Osteoblast (primary cell): ENCODE measurements around the gene C1orf167. TPM values are rescaled to one million over a fixed set of nuclear protein-coding genes. Genes with fewer than 3 reads are reported as not detected.

Experiments used
- DNase-seq: peaks from one replicate; pipeline ENCODE4 v3.0.0; 2011; ENCODE audit warnings: low spot score, mixed read lengths; ENCODE audit not compliant: insufficient read length; ENCODE audit errors: missing footprints
- H2AFZ ChIP-seq: 2 replicates; pipeline ENCODE4 v1.6.0; 2011; ENCODE audit warnings: mild to moderate bottlenecking, low read length
- H3K27ac ChIP-seq: 2 replicates; pipeline ENCODE4 v1.5.1; 2011; ENCODE audit warnings: mild to moderate bottlenecking, low read depth, low read length, moderate library complexity
- H3K27me3 ChIP-seq: 2 replicates; pipeline ENCODE4 v1.6.0; 2012; ENCODE audit warnings: mild to moderate bottlenecking, control low read depth, inconsistent platforms, low read length, moderate library complexity; ENCODE audit not compliant: insufficient read depth
- H3K36me3 ChIP-seq: 2 replicates; pipeline ENCODE4 v1.5.1; 2011; ENCODE audit warnings: mild to moderate bottlenecking, low read length, control low read depth, moderate library complexity; ENCODE audit not compliant: insufficient read depth
- H3K4me1 ChIP-seq: 2 replicates; pipeline ENCODE4 v1.5.1; 2011; ENCODE audit warnings: mild to moderate bottlenecking, low read length, control low read depth, moderate library complexity; ENCODE audit not compliant: insufficient read depth
- H3K4me2 ChIP-seq: 2 replicates; pipeline ENCODE4 v1.6.0; 2011; ENCODE audit warnings: mild to moderate bottlenecking, low read length; ENCODE audit not compliant: insufficient read depth
- H3K4me3 ChIP-seq: fragments of 200-600 bp; sonication (generic); 3 replicates; pipeline ENCODE4 v1.5.1; 2012; ENCODE audit warnings: mild to moderate bottlenecking, low read length, inconsistent platforms; ENCODE audit not compliant: insufficient read depth
- H3K79me2 ChIP-seq: 2 replicates; pipeline ENCODE4 v1.6.0; 2012; ENCODE audit warnings: mild to moderate bottlenecking, low read length, control low read depth, inconsistent platforms; ENCODE audit not compliant: insufficient read depth
- H3K9me3 ChIP-seq: 2 replicates; pipeline ENCODE4 v1.5.1; 2011; ENCODE audit warnings: low read depth, low read length, control low read depth
- H4K20me1 ChIP-seq: 2 replicates; pipeline ENCODE4 v1.6.0; 2012; ENCODE audit warnings: mild to moderate bottlenecking, low read length, control low read depth; ENCODE audit not compliant: insufficient read depth
- total RNA-seq: library from RNA; depleted of rRNA; stranded (reverse); fragments of >200 nt; gene quantifications from 2 replicates; pipeline ENCODE4 v1.2.3, GENCODE V29; 2012
- TF ChIP-seq, protein P1 (sequence below): IDR thresholded peaks from 2 replicates; pipeline ENCODE4 v1.5.1; 2011; ENCODE audit warnings: mild to moderate bottlenecking, low read depth, low read length, moderate library complexity; ENCODE audit errors: extremely low read depth

Gene C1orf167
- total RNA-seq, 1 donor: not detected

DNA sequence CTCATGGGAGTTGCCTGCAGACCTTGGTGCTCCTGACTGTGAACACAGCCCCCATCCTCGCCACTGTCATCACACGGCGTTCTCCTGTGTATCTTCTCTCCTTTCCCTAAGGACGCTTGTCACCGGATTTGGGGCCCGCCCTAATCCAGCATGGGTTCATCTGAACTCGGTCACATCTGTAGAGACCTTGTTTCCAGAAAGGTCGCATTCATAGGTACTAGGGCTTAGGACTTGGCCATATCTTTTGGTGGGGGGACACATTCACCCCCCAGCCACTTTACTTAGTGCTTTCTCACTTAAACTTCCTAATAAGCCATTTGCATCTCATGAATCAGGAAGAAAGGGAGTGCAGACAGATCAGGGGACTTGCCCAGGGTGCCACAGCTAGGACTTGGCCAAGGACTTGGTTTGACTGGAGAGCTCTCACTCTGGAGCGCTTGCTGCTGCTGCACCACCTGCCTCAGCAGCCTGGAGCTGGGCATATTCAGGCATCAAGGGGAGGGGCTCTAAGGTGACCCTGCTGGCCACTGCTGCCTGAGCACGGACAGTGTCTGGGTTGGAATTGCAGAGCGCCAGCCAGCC lies 75.9 kb downstream of the C1orf167 start:
- Histone ChIP-seq H3K27ac (no peak overlapping the region), H3K27me3 (no peaks in the 10 kb centered on the region), H3K79me2 (no peaks in the 10 kb centered on the region), H3K36me3 (peaks cover 94% of the 10 kb centered on the region), H3K4me2 (no peak overlapping the region), H4K20me1 (peaks cover 8% of the 10 kb centered on the region), H3K9me3 (no peaks in the 10 kb centered on the region), H3K4me3 (no peak overlapping the region), H2AFZ (no peak overlapping the region), H3K4me1 (no peaks in the 10 kb centered on the region)
- TF ChIP-seq, protein P1, sequence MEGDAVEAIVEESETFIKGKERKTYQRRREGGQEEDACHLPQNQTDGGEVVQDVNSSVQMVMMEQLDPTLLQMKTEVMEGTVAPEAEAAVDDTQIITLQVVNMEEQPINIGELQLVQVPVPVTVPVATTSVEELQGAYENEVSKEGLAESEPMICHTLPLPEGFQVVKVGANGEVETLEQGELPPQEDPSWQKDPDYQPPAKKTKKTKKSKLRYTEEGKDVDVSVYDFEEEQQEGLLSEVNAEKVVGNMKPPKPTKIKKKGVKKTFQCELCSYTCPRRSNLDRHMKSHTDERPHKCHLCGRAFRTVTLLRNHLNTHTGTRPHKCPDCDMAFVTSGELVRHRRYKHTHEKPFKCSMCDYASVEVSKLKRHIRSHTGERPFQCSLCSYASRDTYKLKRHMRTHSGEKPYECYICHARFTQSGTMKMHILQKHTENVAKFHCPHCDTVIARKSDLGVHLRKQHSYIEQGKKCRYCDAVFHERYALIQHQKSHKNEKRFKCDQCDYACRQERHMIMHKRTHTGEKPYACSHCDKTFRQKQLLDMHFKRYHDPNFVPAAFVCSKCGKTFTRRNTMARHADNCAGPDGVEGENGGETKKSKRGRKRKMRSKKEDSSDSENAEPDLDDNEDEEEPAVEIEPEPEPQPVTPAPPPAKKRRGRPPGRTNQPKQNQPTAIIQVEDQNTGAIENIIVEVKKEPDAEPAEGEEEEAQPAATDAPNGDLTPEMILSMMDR: no peak
- peak; percentile 77 for DNase-seq

DNA sequence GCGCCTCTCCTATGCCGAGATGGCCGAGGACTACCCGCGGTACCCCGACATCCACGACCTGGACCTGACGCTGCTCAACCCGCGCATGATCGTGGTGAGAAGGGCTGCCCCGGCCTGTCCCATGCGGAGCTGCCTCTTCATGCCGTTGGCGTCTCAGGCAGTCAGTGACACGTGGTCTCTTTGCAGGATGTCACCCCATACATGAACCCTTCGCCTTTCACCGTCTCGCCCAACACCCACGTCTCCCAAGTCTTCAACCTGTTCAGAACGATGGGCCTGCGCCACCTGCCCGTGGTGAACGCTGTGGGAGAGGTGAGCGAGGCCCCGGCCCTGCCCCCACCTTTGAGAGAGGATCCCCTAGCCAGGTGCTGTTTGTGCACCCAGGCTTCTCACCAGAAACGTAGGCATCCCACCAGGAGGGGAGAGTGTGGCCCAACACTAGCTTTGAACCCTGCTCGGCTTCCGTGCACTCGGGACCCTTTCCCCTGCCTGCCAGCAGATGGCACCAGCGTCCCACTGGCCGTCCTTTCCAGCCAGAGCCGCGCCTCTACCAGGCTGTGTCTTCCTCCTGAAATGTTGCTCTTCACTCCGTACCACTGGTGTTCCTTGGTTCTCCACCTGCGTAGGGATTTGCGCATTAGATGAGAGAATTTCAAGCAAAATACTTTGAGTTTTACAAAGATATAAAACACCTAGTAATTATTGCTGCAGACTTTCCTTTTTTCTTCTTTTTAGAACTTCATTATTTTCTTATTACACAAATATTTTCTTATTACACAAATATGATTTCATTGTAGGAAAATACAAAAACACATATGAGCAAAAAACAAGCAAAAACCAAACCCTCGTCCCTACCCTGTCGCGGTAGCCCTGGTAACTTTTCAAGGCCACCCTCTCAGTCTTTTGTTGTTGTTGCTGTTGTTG lies 76.6 kb downstream of the C1orf167 start:
- no peak overlapping the region for H3K4me3 ChIP-seq
- no peaks in the 10 kb centered on the region for H3K79me2 ChIP-seq
- H3K27ac ChIP-seq: no peak overlapping the region
- H4K20me1 ChIP-seq: peaks cover 8% of the 10 kb centered on the region
- TF ChIP-seq, protein P1: peak; percentile 96
- no peaks in the 10 kb centered on the region for H3K4me1 ChIP-seq
- H3K27me3 ChIP-seq: no peaks in the 10 kb centered on the region
- no peak overlapping the region for H3K4me2 ChIP-seq
- H2AFZ ChIP-seq: no peak overlapping the region
- H3K9me3 ChIP-seq: no peaks in the 10 kb centered on the region
- H3K36me3 ChIP-seq: peaks cover 87% of the 10 kb centered on the region
- DNase-seq: peak; percentile 98

Other genes with a start within 250 kb of the C1orf167 start
- gene FBXO2, start 107.8 kb upstream of the C1orf167 start, total RNA-seq: 0.29 and 0.36 TPM in 2 replicates
- gene FBXO44, start 107.3 kb upstream of the C1orf167 start, total RNA-seq: 14.4 and 16.3 TPM in 2 replicates
- gene FBXO6, start 98.0 kb upstream of the C1orf167 start, total RNA-seq: 8.7 and 8.8 TPM in 2 replicates
- 20.6 and 22.7 TPM in 2 replicates for gene MAD2L2, start 81.0 kb upstream of the C1orf167 start, total RNA-seq
- gene DRAXIN, start 70.5 kb upstream of the C1orf167 start, total RNA-seq: under 0.01 TPM in 2 replicates
- gene AGTRAP, start 26.1 kb upstream of the C1orf167 start, total RNA-seq: 47.7 and 56.5 TPM in 2 replicates
- gene MTHFR, start 43.8 kb downstream of the C1orf167 start, total RNA-seq: 32.6 and 34.5 TPM in 2 replicates
- 21.0 and 22.4 TPM in 2 replicates for gene CLCN6, start 44.0 kb downstream of the C1orf167 start, total RNA-seq
- not detected in 2 replicates for gene NPPA, start 85.6 kb downstream of the C1orf167 start, total RNA-seq
- not detected in 2 replicates for gene NPPB, start 96.8 kb downstream of the C1orf167 start, total RNA-seq
- gene KIAA2013, start 164.2 kb downstream of the C1orf167 start, total RNA-seq: 51.6 and 64.1 TPM in 2 replicates
- 242 and 281 TPM in 2 replicates for gene PLOD1, start 172.5 kb downstream of the C1orf167 start, total RNA-seq
- gene MFN2, start 218.3 kb downstream of the C1orf167 start, total RNA-seq: 46.0 and 51.0 TPM in 2 replicates